Ishikawa (cell line): ENCODE data around the gene TFF1.

Experiments used
- CEBPB ChIP-seq: IDR thresholded peaks from 2 replicates; pipeline ENCODE4 v1.6.1; 2012
- CREB1 ChIP-seq: IDR thresholded peaks from 2 replicates; pipeline ENCODE4 v1.6.1; 2012; ENCODE audit warnings: low read depth
- EGR1 ChIP-seq: IDR thresholded peaks from 2 replicates; pipeline ENCODE4 v1.6.1; 2012
- EP300 ChIP-seq: IDR thresholded peaks from 2 replicates; pipeline ENCODE4 v1.6.1; 2012; ENCODE audit warnings: borderline replicate concordance
- FOXM1 ChIP-seq: IDR thresholded peaks from 2 replicates; pipeline ENCODE4 v1.6.1; 2012; ENCODE audit warnings: low read depth, borderline replicate concordance
- NFIC ChIP-seq: IDR thresholded peaks from 2 replicates; pipeline ENCODE4 v1.6.1; 2012
- RAD21 ChIP-seq: IDR thresholded peaks from 2 replicates; pipeline ENCODE4 v1.6.1; 2012; ENCODE audit warnings: low read depth
- TAF1 ChIP-seq: IDR thresholded peaks from 2 replicates; pipeline ENCODE4 v1.6.1; 2012; ENCODE audit warnings: low read depth, mild to moderate bottlenecking
- YY1 ChIP-seq: IDR thresholded peaks from 2 replicates; pipeline ENCODE4 v1.6.1; 2012; ENCODE audit warnings: low read depth
- ZBTB7A ChIP-seq: IDR thresholded peaks from 2 replicates; pipeline ENCODE4 v1.6.1; 2012; ENCODE audit warnings: low read depth
- TF ChIP-seq, protein P1 (sequence below): IDR thresholded peaks from 2 replicates; pipeline ENCODE4 v1.6.1; 2012; ENCODE audit warnings: low read depth, mild to moderate bottlenecking
- TF ChIP-seq, protein P2 (sequence below): IDR thresholded peaks from 2 replicates; pipeline ENCODE4 v1.6.1; 2012

DNA sequence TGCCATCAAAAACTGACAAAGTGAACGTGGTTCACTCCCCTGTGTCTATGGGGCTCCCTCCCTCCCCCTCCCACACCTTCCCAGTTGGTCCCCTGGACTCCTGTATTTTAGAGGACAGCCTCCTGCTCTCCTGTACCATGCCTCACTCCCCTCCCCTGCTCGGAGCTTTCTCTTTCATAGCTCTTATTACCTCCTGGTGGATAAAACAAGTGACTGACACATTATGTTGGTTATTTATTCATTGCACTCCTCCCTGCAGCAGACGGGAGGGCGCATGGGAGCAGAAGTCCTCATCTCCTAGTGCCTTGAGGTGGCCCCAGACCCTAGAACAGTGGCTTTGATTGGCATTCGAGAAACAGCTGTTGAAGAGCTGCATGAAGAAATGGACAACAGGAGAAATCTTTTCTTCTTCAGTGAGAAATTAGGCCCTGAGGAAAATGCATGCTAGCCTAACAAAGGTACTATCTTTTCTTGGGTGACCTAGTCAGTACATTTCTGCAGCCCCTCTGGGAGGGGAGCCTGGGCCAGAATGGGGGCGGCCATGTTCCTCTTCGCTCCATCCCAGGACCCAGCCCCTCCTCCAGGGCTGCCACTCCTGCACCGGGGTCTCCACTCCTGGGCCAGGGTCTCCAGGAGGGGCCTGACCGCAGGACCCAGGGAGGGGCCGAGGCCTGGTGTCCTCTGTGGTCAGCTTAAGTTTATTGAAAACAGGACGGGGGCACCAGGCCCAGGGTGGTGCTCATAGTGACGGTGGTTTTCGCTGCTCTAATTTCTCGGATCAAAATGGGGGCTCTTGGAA is 1.2 kb upstream of the TFF1 start:
- TF ChIP-seq ZBTB7A (no peak), TAF1 (no peak), NFIC (no peak), CEBPB (no peak), YY1 (no peak), EGR1 (no peak), CREB1 (no peak), RAD21 (no peak), EP300 (no peak), FOXM1 (no peak)
- TF ChIP-seq, protein P1, sequence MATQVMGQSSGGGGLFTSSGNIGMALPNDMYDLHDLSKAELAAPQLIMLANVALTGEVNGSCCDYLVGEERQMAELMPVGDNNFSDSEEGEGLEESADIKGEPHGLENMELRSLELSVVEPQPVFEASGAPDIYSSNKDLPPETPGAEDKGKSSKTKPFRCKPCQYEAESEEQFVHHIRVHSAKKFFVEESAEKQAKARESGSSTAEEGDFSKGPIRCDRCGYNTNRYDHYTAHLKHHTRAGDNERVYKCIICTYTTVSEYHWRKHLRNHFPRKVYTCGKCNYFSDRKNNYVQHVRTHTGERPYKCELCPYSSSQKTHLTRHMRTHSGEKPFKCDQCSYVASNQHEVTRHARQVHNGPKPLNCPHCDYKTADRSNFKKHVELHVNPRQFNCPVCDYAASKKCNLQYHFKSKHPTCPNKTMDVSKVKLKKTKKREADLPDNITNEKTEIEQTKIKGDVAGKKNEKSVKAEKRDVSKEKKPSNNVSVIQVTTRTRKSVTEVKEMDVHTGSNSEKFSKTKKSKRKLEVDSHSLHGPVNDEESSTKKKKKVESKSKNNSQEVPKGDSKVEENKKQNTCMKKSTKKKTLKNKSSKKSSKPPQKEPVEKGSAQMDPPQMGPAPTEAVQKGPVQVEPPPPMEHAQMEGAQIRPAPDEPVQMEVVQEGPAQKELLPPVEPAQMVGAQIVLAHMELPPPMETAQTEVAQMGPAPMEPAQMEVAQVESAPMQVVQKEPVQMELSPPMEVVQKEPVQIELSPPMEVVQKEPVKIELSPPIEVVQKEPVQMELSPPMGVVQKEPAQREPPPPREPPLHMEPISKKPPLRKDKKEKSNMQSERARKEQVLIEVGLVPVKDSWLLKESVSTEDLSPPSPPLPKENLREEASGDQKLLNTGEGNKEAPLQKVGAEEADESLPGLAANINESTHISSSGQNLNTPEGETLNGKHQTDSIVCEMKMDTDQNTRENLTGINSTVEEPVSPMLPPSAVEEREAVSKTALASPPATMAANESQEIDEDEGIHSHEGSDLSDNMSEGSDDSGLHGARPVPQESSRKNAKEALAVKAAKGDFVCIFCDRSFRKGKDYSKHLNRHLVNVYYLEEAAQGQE: no peak
- TF ChIP-seq, protein P2, sequence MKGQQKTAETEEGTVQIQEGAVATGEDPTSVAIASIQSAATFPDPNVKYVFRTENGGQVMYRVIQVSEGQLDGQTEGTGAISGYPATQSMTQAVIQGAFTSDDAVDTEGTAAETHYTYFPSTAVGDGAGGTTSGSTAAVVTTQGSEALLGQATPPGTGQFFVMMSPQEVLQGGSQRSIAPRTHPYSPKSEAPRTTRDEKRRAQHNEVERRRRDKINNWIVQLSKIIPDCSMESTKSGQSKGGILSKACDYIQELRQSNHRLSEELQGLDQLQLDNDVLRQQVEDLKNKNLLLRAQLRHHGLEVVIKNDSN: no peak
